Liver (tissue), 9 donors: ENCODE data around the gene ITLN2. TPM values are rescaled to one million over a fixed set of nuclear protein-coding genes. Genes with fewer than 3 reads are reported as not detected.

Experiments used
- DNase-seq: peaks from one replicate; pipeline ENCODE4 v3.0.0-alpha.2; 2017; ENCODE audit warnings: low spot score
- H3K27ac ChIP-seq, 2 donors: one replicate each; pipeline ENCODE4 v1.7.0; 2013; ENCODE audit warnings: inconsistent platforms in 2 of 2, low read length in 2 of 2, control low read depth in 1 of 2, low read depth in 1 of 2, mild to moderate bottlenecking in 1 of 2
- H3K27me3 ChIP-seq, 4 donors: one replicate each; pipeline versions ENCODE4 v1.6.1 to v1.7.0; 2013; ENCODE audit warnings: low read length in 3 of 4, inconsistent platforms in 1 of 4, mild to moderate bottlenecking in 1 of 4, moderate library complexity in 1 of 4; ENCODE audit not compliant: control insufficient read depth in 4 of 4, insufficient read depth in 4 of 4
- H3K36me3 ChIP-seq, 4 donors: one replicate each; pipeline versions ENCODE4 v1.6.1 to v1.7.0; 2013; ENCODE audit warnings: low read length in 3 of 4, mild to moderate bottlenecking in 3 of 4, low read depth in 1 of 4, moderate library complexity in 1 of 4; ENCODE audit not compliant: control insufficient read depth in 4 of 4, insufficient read depth in 3 of 4
- H3K4me1 ChIP-seq, 4 donors: one replicate each; pipeline versions ENCODE4 v1.6.1 to v1.7.0; 2013; ENCODE audit warnings: low read length in 3 of 4, mild to moderate bottlenecking in 3 of 4, moderate library complexity in 1 of 4; ENCODE audit not compliant: control insufficient read depth in 4 of 4, insufficient read depth in 4 of 4
- H3K4me3 ChIP-seq, 3 donors: one replicate each; pipeline versions ENCODE4 v1.6.1 to v1.7.0; 2013; ENCODE audit warnings: low read length in 3 of 3, control low read depth in 1 of 3, low read depth in 1 of 3, mild to moderate bottlenecking in 1 of 3
- H3K9ac ChIP-seq, 2 donors: one replicate each; pipeline ENCODE4 v1.7.0; 2013; ENCODE audit warnings: low read length in 2 of 2, mild to moderate bottlenecking in 2 of 2, moderate library complexity in 2 of 2, control low read depth in 1 of 2, low read depth in 1 of 2
- H3K9me3 ChIP-seq, 4 donors: one replicate each; pipeline versions ENCODE4 v1.6.1 to v1.7.0; 2013; ENCODE audit warnings: low read length in 3 of 4; ENCODE audit not compliant: control insufficient read depth in 4 of 4
- ATF3 ChIP-seq: IDR thresholded peaks from 2 replicates; pipeline ENCODE4 v1.6.1; 2016; ENCODE audit warnings: antibody characterized with exemption
- CTCF ChIP-seq: fragments of 150-350 bp; IDR thresholded peaks from 2 replicates; pipeline ENCODE4 v1.5.1; 2017; ENCODE audit warnings: improper control_type of control experiment, low read depth, low read length; ENCODE audit not compliant: missing input control
- EGR1 ChIP-seq, 2 donors: IDR thresholded peaks; 2 replicates each; pipeline ENCODE4 v1.6.1; 2016 to 2018; ENCODE audit warnings: antibody characterized with exemption in 2 of 2, low read depth in 2 of 2
- FOXA1 ChIP-seq: IDR thresholded peaks from 2 replicates; pipeline ENCODE4 v1.6.1; 2016; ENCODE audit warnings: antibody characterized with exemption
- FOXA2 ChIP-seq: IDR thresholded peaks from 2 replicates; pipeline ENCODE4 v1.6.1; 2016; ENCODE audit warnings: antibody characterized with exemption
- GABPA ChIP-seq, 2 donors: IDR thresholded peaks in 1 of 2; conservative IDR thresholded peaks in 1 of 2; 2 replicates each; pipeline ENCODE4 v1.6.1; 2016; ENCODE audit warnings: antibody characterized with exemption in 2 of 2, mild to moderate bottlenecking in 1 of 2, moderate library complexity in 1 of 2
- HNF4A ChIP-seq, 2 donors: conservative IDR thresholded peaks; 2 replicates each; pipeline ENCODE4 v1.6.1; 2016; ENCODE audit warnings: antibody characterized with exemption in 2 of 2, mild to moderate bottlenecking in 2 of 2
- HNF4G ChIP-seq: IDR thresholded peaks from 2 replicates; pipeline ENCODE4 v1.6.1; 2016; ENCODE audit warnings: antibody characterized with exemption
- JUND ChIP-seq, 2 donors: IDR thresholded peaks; 2 replicates each; pipeline ENCODE4 v1.6.1; 2016; ENCODE audit warnings: antibody characterized with exemption in 2 of 2
- MAX ChIP-seq: IDR thresholded peaks from 2 replicates; pipeline ENCODE4 v1.6.1; 2016; ENCODE audit warnings: antibody characterized with exemption
- NR2F2 ChIP-seq: IDR thresholded peaks from 2 replicates; pipeline ENCODE4 v1.6.1; 2016; ENCODE audit warnings: antibody characterized with exemption
- REST ChIP-seq: IDR thresholded peaks from 2 replicates; pipeline ENCODE4 v1.6.1; 2016; ENCODE audit warnings: antibody characterized with exemption, mild to moderate bottlenecking
- RXRA ChIP-seq, 2 donors: IDR thresholded peaks; 2 replicates each; pipeline ENCODE4 v1.6.1; 2017 to 2018; ENCODE audit warnings: antibody characterized with exemption in 2 of 2, mild to moderate bottlenecking in 1 of 2
- SP1 ChIP-seq: IDR thresholded peaks from 2 replicates; pipeline ENCODE4 v1.6.1; 2018; ENCODE audit warnings: antibody characterized with exemption, mild to moderate bottlenecking
- TAF1 ChIP-seq: conservative IDR thresholded peaks from 2 replicates; pipeline ENCODE4 v1.6.1; 2016; ENCODE audit warnings: antibody characterized with exemption, mild to moderate bottlenecking
- YY1 ChIP-seq: IDR thresholded peaks from 2 replicates; pipeline ENCODE4 v1.6.1; 2016; ENCODE audit warnings: antibody characterized with exemption, mild to moderate bottlenecking
- ZBTB33 ChIP-seq: IDR thresholded peaks from 2 replicates; pipeline ENCODE4 v1.6.1; 2016; ENCODE audit warnings: antibody characterized with exemption
- WGBS: extraction: QIAGEN DNeasy Blood & Tissue Kit; methylation state at CpG from one replicate; pipeline ENCODE4 v1.1.7; 2013; 5-methylcytosine and 5-hydroxymethylcytosine counted together
- polyA plus RNA-seq, 2 donors: library from polyadenylated mRNA; stranded (reverse) in 1 of 2; unstranded in 1 of 2; fragments of 200-250 nt in 1 of 2; fragments of >200 nt in 1 of 2; fragmentation: Nextera tagmentation in 1 of 2; extraction: Ambion mirVana in 1 of 2; gene quantifications; one replicate each; pipeline versions ENCODE4 v1.2.1 to v1.2.3, GENCODE V29; 2013 to 2015
- total RNA-seq, 2 donors: library from RNA; depleted of rRNA; stranded (reverse); fragments of >200 nt; gene quantifications; one replicate each; pipeline ENCODE4 v1.2.3, GENCODE V29; 2014
- donor health status: healthy.
- donor health status: healthy.
- donor health status: healthy.
- donor health status: healthy.
- donor health status: healthy.

The ITLN2 gene
- total and polyA plus RNA-seq, 4 donors, result 0.12 to 0.50 TPM; not detected in 2

- Histone ChIP-seq H3K27me3 (no peaks in the 10 kb centered on the region), H3K4me1 (peaks cover 0 to 5% (median 1%) of the 10 kb centered on the region in 4 donors), H3K4me3 (no peak overlapping the region), H3K36me3 (peaks cover 0 to 35% (median 26%) of the 10 kb centered on the region in 4 donors), H3K27ac (no peak overlapping the region), H3K9me3 (no peaks in the 10 kb centered on the region), H3K9ac (no peak overlapping the region)
- no peak for DNase-seq
- 90% methylated on average over 11 of the region's 11 CpGs for WGBS
- TF ChIP-seq REST, result no peak
- no peak for TF ChIP-seq MAX
- TF ChIP-seq YY1, result no peak
- TF ChIP-seq HNF4A (conservative IDR thresholded peaks at IDR 0.05), result no peak
- TF ChIP-seq GABPA (IDR thresholded peaks at IDR 0.05 in 1 of 2, conservative IDR thresholded peaks at IDR 0.05 in 1 of 2), result no peak
- no peak for TF ChIP-seq NR2F2
- no peak for TF ChIP-seq RXRA (IDR thresholded peaks at IDR 0.05)
- TF ChIP-seq ATF3, result no peak
- no peak for TF ChIP-seq FOXA1
- no peak for TF ChIP-seq ZBTB33
- no peak for TF ChIP-seq HNF4G
These were observed 46.3 kb upstream of the ITLN2 start for GRCh38 chr1:161000736-161001480.

GRCh38 chr1:160999376-160999775 lies 44.8 kb upstream of the ITLN2 start:
- Histone ChIP-seq H3K4me1 (peaks cover 0 to 5% (median 1%) of the 10 kb centered on the region in 4 donors), H3K9ac (no peak overlapping the region), H3K36me3 (peaks cover 0 to 35% (median 26%) of the 10 kb centered on the region in 4 donors), H3K4me3 (no peak overlapping the region), H3K27ac (no peak overlapping the region), H3K9me3 (no peaks in the 10 kb centered on the region), H3K27me3 (no peaks in the 10 kb centered on the region)
- no peak for DNase-seq
- TF ChIP-seq JUND (IDR thresholded peaks at IDR 0.05) (no peak), RXRA (IDR thresholded peaks at IDR 0.05) (no peak), YY1 (no peak), FOXA2 (no peak), SP1 (no peak), HNF4G (no peak), HNF4A (conservative IDR thresholded peaks at IDR 0.05) (no peak), NR2F2 (no peak), EGR1 (IDR thresholded peaks at IDR 0.05; ENCODE audit: low read depth in 2 of 2) (no peak), FOXA1 (no peak), TAF1 (no peak), CTCF (no peak)
- WGBS, result 97% methylated on average over 5 of the region's 5 CpGs
